ENCODE data around the gene GLB1L3.

Gene GLB1L3

GRCh38 chr11:134240592-134240991, 35.6 kb upstream of the GLB1L3 start:
- Histone ChIP-seq H3K36me3 (ENCODE audit: insufficient read depth, low read length) (peaks cover 50% of the 10 kb centered on the region), H3K27me3 (ENCODE audit: insufficient read depth, low read length) (no peaks in the 10 kb centered on the region), H3K4me3 (ENCODE audit: low read length) (no peak overlapping the region), H3K4me1 (ENCODE audit: insufficient read depth, low read length) (no peaks in the 10 kb centered on the region), H3K9me3 (ENCODE audit: low read length) (no peaks in the 10 kb centered on the region), H2AFZ (ENCODE audit: low read depth, low read length) (no peak overlapping the region)

- Histone ChIP-seq H3K36me3 (ENCODE audit: insufficient read depth, low read length) (peaks cover 59% of the 10 kb centered on the region), H2AFZ (ENCODE audit: low read depth, low read length) (no peak overlapping the region), H3K27me3 (ENCODE audit: insufficient read depth, low read length) (no peaks in the 10 kb centered on the region), H3K9me3 (ENCODE audit: low read length) (no peaks in the 10 kb centered on the region), H3K4me1 (ENCODE audit: insufficient read depth, low read length) (no peaks in the 10 kb centered on the region), H3K4me3 (ENCODE audit: low read length) (no peak overlapping the region)
These were observed 33.8 kb upstream of the GLB1L3 start for GRCh38 chr11:134242376-134242775.

- Histone ChIP-seq H3K4me3 (ENCODE audit: low read length) (no peak overlapping the region), H3K4me1 (ENCODE audit: insufficient read depth, low read length) (no peaks in the 10 kb centered on the region), H2AFZ (ENCODE audit: low read depth, low read length) (no peak overlapping the region), H3K27me3 (ENCODE audit: insufficient read depth, low read length) (no peaks in the 10 kb centered on the region), H3K9me3 (ENCODE audit: low read length) (no peaks in the 10 kb centered on the region), H3K36me3 (ENCODE audit: insufficient read depth, low read length) (peaks cover 68% of the 10 kb centered on the region)
These were observed 32.3 kb upstream of the GLB1L3 start for GRCh38 chr11:134243913-134244312.

GRCh38 chr11:134244593-134244992, 31.6 kb upstream of the GLB1L3 start:
- no peaks in the 10 kb centered on the region for H3K4me1 ChIP-seq (ENCODE audit: insufficient read depth, low read length)
- no peaks in the 10 kb centered on the region for H3K27me3 ChIP-seq (ENCODE audit: insufficient read depth, low read length)
- H3K36me3 ChIP-seq (ENCODE audit: insufficient read depth, low read length) = peaks cover 70% of the 10 kb centered on the region
- H3K4me3 ChIP-seq (ENCODE audit: low read length) = no peak overlapping the region
- no peaks in the 10 kb centered on the region for H3K9me3 ChIP-seq (ENCODE audit: low read length)
- H2AFZ ChIP-seq (ENCODE audit: low read depth, low read length) = no peak overlapping the region

- H3K9me3 ChIP-seq (ENCODE audit: low read length) = no peaks in the 10 kb centered on the region
- H3K36me3 ChIP-seq (ENCODE audit: insufficient read depth, low read length) = peaks cover 75% of the 10 kb centered on the region
- H2AFZ ChIP-seq (ENCODE audit: low read depth, low read length) = no peak overlapping the region
- no peaks in the 10 kb centered on the region for H3K4me1 ChIP-seq (ENCODE audit: insufficient read depth, low read length)
- no peak overlapping the region for H3K4me3 ChIP-seq (ENCODE audit: low read length)
- no peaks in the 10 kb centered on the region for H3K27me3 ChIP-seq (ENCODE audit: insufficient read depth, low read length)
These were observed 30.7 kb upstream of the GLB1L3 start for GRCh38 chr11:134245434-134245833.

- Histone ChIP-seq H3K27me3 (ENCODE audit: insufficient read depth, low read length) (no peaks in the 10 kb centered on the region), H3K36me3 (ENCODE audit: insufficient read depth, low read length) (peaks cover 78% of the 10 kb centered on the region), H3K9me3 (ENCODE audit: low read length) (no peaks in the 10 kb centered on the region), H3K4me1 (ENCODE audit: insufficient read depth, low read length) (no peaks in the 10 kb centered on the region), H2AFZ (ENCODE audit: low read depth, low read length) (no peak overlapping the region), H3K4me3 (ENCODE audit: low read length) (no peak overlapping the region)
These were observed 30.1 kb upstream of the GLB1L3 start for GRCh38 chr11:134246100-134246499.

GRCh38 chr11:134246678-134247077, 29.5 kb upstream of the GLB1L3 start:
- Histone ChIP-seq H2AFZ (ENCODE audit: low read depth, low read length) (no peak overlapping the region), H3K4me1 (ENCODE audit: insufficient read depth, low read length) (peaks cover 2% of the 10 kb centered on the region), H3K4me3 (ENCODE audit: low read length) (no peak overlapping the region), H3K9me3 (ENCODE audit: low read length) (no peaks in the 10 kb centered on the region), H3K36me3 (ENCODE audit: insufficient read depth, low read length) (peaks cover 75% of the 10 kb centered on the region), H3K27me3 (ENCODE audit: insufficient read depth, low read length) (no peaks in the 10 kb centered on the region)

- peaks cover 11% of the 10 kb centered on the region for H3K4me1 ChIP-seq (ENCODE audit: insufficient read depth, low read length)
- peaks cover 57% of the 10 kb centered on the region for H3K36me3 ChIP-seq (ENCODE audit: insufficient read depth, low read length)
- H3K9me3 ChIP-seq (ENCODE audit: low read length) = no peaks in the 10 kb centered on the region
- H2AFZ ChIP-seq (ENCODE audit: low read depth, low read length) = no peak overlapping the region
- no peak overlapping the region for H3K4me3 ChIP-seq (ENCODE audit: low read length)
- H3K27me3 ChIP-seq (ENCODE audit: insufficient read depth, low read length) = no peaks in the 10 kb centered on the region
These were observed 27.2 kb upstream of the GLB1L3 start for GRCh38 chr11:134248910-134249480.

- Histone ChIP-seq H3K4me1 (ENCODE audit: insufficient read depth, low read length) (peaks cover 17% of the 10 kb centered on the region), H2AFZ (ENCODE audit: low read depth, low read length) (no peak overlapping the region), H3K36me3 (ENCODE audit: insufficient read depth, low read length) (peaks cover 48% of the 10 kb centered on the region), H3K9me3 (ENCODE audit: low read length) (no peaks in the 10 kb centered on the region), H3K4me3 (ENCODE audit: low read length) (no peak overlapping the region), H3K27me3 (ENCODE audit: insufficient read depth, low read length) (no peaks in the 10 kb centered on the region)
These were observed 25.9 kb upstream of the GLB1L3 start for GRCh38 chr11:134250246-134250645.

GRCh38 chr11:134250675-134251074, 25.5 kb upstream of the GLB1L3 start:
- Histone ChIP-seq H3K36me3 (ENCODE audit: insufficient read depth, low read length) (peaks cover 48% of the 10 kb centered on the region), H2AFZ (ENCODE audit: low read depth, low read length) (no peak overlapping the region)

GRCh38 chr11:134252346-134253187, 23.6 kb upstream of the GLB1L3 start:
- peaks cover 17% of the 10 kb centered on the region for H3K4me1 ChIP-seq (ENCODE audit: insufficient read depth, low read length)
- H3K4me3 ChIP-seq (ENCODE audit: low read length) = peak overlapping the region; percentile 85
- H3K27me3 ChIP-seq (ENCODE audit: insufficient read depth, low read length) = no peaks in the 10 kb centered on the region
- H3K9me3 ChIP-seq (ENCODE audit: low read length) = no peaks in the 10 kb centered on the region
- H3K36me3 ChIP-seq (ENCODE audit: insufficient read depth, low read length) = peaks cover 34% of the 10 kb centered on the region
- peak overlapping the region; percentile 79 for H2AFZ ChIP-seq (ENCODE audit: low read depth, low read length)

More at GRCh38 chr11:134250675-134251074, 25.5 kb upstream of the GLB1L3 start:
- peaks cover 17% of the 10 kb centered on the region for H3K4me1 ChIP-seq (ENCODE audit: insufficient read depth, low read length)
- no peaks in the 10 kb centered on the region for H3K27me3 ChIP-seq (ENCODE audit: insufficient read depth, low read length)
- no peak overlapping the region for H3K4me3 ChIP-seq (ENCODE audit: low read length)
- H3K9me3 ChIP-seq (ENCODE audit: low read length) = no peaks in the 10 kb centered on the region

- Histone ChIP-seq H2AFZ (ENCODE audit: low read depth, low read length) (peak within 1 kb of the TSS; percentile 79), H3K36me3 (ENCODE audit: insufficient read depth, low read length) (peaks cover 32% of the 10 kb centered on the region), H3K9me3 (ENCODE audit: low read length) (no peaks in the 10 kb centered on the region), H3K4me1 (ENCODE audit: insufficient read depth, low read length) (peaks cover 17% of the 10 kb centered on the region), H3K27me3 (ENCODE audit: insufficient read depth, low read length) (no peaks in the 10 kb centered on the region), H3K4me3 (ENCODE audit: low read length) (peak within 1 kb of the TSS; percentile 85)
These were observed 22.8 kb upstream of the GLB1L3 start, which contains the start of the genes ACAD8 and THYN1 for GRCh38 chr11:134253188-134253993. TSS of gene ACAD8 (plus strand) at chr11:134253568. CDS start at chr11:134253601, 33 bp downstream. TSS of gene THYN1 (minus strand) at chr11:134253352. CDS start at chr11:134252882, 470 bp downstream.

All from neuron (in vitro differentiated cells).